ENCODE measurements around the gene PSMB2. TPM values are rescaled to one million over a fixed set of nuclear protein-coding genes. Genes with fewer than 3 reads are reported as not detected.

Gene PSMB2
- polyA plus RNA-seq, 1 experiment: 82.3 TPM

DNA sequence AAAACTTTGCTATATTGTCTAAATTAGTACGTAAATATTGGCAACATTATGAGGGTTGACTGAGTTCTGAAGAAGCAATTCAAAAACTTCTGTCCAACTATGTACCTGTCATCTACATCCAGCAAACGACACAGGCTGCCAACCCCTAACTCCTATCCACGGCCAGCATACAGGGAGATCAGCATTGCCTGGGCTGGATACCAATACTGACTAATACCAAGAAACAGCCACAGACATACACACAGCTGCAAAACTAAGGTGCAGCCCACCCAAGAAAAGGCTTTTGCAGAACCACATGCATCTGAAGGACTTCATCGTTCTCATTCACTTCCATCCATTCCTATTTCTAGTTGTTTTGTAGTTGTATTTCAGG lies 86.1 kb downstream of the PSMB2 start:
- no peaks in the 10 kb centered on the region for H3K27me3 ChIP-seq (ENCODE audit: control insufficient read depth, insufficient read depth, low read length)
- peaks cover 6% of the 10 kb centered on the region for H3K36me3 ChIP-seq (ENCODE audit: control insufficient read depth, insufficient read depth, low read length)
- TF ChIP-seq, protein P1, sequence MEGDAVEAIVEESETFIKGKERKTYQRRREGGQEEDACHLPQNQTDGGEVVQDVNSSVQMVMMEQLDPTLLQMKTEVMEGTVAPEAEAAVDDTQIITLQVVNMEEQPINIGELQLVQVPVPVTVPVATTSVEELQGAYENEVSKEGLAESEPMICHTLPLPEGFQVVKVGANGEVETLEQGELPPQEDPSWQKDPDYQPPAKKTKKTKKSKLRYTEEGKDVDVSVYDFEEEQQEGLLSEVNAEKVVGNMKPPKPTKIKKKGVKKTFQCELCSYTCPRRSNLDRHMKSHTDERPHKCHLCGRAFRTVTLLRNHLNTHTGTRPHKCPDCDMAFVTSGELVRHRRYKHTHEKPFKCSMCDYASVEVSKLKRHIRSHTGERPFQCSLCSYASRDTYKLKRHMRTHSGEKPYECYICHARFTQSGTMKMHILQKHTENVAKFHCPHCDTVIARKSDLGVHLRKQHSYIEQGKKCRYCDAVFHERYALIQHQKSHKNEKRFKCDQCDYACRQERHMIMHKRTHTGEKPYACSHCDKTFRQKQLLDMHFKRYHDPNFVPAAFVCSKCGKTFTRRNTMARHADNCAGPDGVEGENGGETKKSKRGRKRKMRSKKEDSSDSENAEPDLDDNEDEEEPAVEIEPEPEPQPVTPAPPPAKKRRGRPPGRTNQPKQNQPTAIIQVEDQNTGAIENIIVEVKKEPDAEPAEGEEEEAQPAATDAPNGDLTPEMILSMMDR (IDR thresholded peaks at IDR 0.05; ENCODE audit: insufficient read depth, low read depth, low read length): no peak
- CTCF ChIA-PET: interaction anchor here (1.5 to 1.9 kb wide), 2 partner anchors 10 kb away, joined by 3 to 5 read pairs; no protein-coding TSS in a partner anchor
- POLR2A ChIA-PET: no interaction called here
- DNase-seq (ENCODE audit: low read depth): no peak
- no peak overlapping the region for H3K4me3 ChIP-seq (ENCODE audit: low read depth, low read length)

DNA sequence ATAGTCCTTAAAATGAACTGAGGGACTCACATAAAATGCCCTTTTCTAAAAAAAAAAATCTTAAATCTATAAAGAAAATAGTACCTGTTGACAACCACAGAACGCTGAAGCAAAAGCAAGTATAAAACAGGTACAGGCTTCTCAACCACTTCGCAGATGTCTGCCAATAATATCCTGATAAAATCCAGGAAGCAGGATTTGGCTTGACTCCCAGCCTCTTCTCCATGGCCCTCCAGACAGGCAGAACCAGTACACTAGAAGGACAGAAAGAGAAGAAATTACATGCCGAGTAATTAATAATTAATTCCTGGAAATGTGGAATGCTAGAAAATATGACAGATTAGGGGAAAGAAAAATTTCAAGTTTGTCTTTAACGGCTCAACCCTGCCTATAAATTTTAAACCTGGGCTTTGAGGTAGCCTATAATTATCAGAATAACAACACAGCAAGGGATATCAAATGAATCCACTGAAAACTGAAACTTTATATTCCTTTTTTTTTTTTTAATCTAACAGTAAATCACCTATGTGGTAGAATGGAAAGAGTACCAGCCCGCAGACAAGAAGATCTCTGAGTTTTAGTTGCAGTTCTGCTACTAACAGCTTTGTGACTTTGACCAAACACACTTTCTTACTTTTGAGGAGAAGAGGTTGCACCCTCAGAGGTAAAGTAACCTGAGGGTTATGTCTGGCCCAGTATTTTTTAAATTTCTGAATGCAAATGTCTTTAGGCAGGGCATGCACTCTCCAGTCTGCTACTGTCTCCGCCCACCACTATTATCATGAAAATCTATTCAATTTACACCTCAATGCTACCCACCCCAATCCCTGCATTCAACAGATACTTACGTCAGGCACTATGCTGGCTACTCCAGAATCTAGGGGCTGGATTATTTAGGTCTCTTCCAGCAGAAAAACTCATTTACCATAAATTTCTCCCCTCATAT lies 86.8 kb downstream of the PSMB2 start:
- DNase-seq (ENCODE audit: low read depth): no peak
- Histone ChIP-seq H3K4me3 (ENCODE audit: low read depth, low read length) (no peak overlapping the region), H3K36me3 (ENCODE audit: control insufficient read depth, insufficient read depth, low read length) (peaks cover 6% of the 10 kb centered on the region), H3K27me3 (ENCODE audit: control insufficient read depth, insufficient read depth, low read length) (no peaks in the 10 kb centered on the region)
- ChIA-PET POLR2A (no interaction called here), CTCF (interaction anchor here (1.9 kb wide), 1 partner anchor 10 kb away, joined by 5 read pairs; no protein-coding TSS in a partner anchor)
- TF ChIP-seq, protein P1 (IDR thresholded peaks at IDR 0.05; ENCODE audit: insufficient read depth, low read depth, low read length): no peak

DNA sequence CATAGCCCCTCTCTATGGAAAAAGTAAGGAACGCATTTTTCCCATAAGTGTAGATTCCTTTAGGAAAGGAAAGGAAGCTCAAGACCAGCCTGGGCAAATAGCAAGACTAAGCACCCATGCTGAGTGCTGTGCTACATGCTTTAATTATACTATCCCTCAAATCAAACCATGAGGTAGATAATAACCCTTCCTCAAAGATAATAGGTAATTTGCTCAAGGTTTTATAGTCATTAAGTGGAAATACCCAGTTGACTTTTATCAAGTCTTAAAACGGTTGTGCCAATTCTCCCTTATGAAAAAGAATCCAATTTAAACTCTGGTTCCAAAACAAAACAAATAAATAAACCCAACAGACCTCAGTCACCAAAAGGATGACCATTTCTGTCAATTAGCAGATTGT lies 87.5 kb downstream of the PSMB2 start:
- ChIA-PET CTCF (no interaction called here), POLR2A (no interaction called here)
- no peaks in the 10 kb centered on the region for H3K27me3 ChIP-seq (ENCODE audit: control insufficient read depth, insufficient read depth, low read length)
- no peak overlapping the region for H3K4me3 ChIP-seq (ENCODE audit: low read depth, low read length)
- DNase-seq (ENCODE audit: low read depth): no peak
- TF ChIP-seq, protein P1 (IDR thresholded peaks at IDR 0.05; ENCODE audit: insufficient read depth, low read depth, low read length): no peak
- peaks cover 6% of the 10 kb centered on the region for H3K36me3 ChIP-seq (ENCODE audit: control insufficient read depth, insufficient read depth, low read length)

Other genes starting within 250 kb of the PSMB2 start
- gene KIAA0319L, start 84.1 kb downstream of the PSMB2 start, polyA plus RNA-seq (2011; rRNA removed): 33.4 and 36.3 TPM in 2 replicates
- gene NCDN, start 83.7 kb downstream of the PSMB2 start, polyA plus RNA-seq (2011; rRNA removed): 12.4 and 25.8 TPM in 2 replicates
- 0.07 and 0.13 TPM in 2 replicates for gene TFAP2E, start 68.2 kb downstream of the PSMB2 start, polyA plus RNA-seq (2011; rRNA removed)
- gene C1orf216, start 77.4 kb upstream of the PSMB2 start, polyA plus RNA-seq (2011; rRNA removed): 18.2 and 18.6 TPM in 2 replicates
- gene CLSPN, start 128.5 kb upstream of the PSMB2 start, polyA plus RNA-seq (2011; rRNA removed): 2.4 and 4.1 TPM in 2 replicates
- 8.9 and 9.5 TPM in 2 replicates for gene AGO4, start 166.5 kb upstream of the PSMB2 start, polyA plus RNA-seq (2011; rRNA removed)
- 10.7 and 13.1 TPM in 2 replicates for gene AGO1, start 241.7 kb upstream of the PSMB2 start, polyA plus RNA-seq (2011; rRNA removed)

All from BJ (cell line).